ENCODE measurements around the gene STAU1.

Gene STAU1

DNA sequence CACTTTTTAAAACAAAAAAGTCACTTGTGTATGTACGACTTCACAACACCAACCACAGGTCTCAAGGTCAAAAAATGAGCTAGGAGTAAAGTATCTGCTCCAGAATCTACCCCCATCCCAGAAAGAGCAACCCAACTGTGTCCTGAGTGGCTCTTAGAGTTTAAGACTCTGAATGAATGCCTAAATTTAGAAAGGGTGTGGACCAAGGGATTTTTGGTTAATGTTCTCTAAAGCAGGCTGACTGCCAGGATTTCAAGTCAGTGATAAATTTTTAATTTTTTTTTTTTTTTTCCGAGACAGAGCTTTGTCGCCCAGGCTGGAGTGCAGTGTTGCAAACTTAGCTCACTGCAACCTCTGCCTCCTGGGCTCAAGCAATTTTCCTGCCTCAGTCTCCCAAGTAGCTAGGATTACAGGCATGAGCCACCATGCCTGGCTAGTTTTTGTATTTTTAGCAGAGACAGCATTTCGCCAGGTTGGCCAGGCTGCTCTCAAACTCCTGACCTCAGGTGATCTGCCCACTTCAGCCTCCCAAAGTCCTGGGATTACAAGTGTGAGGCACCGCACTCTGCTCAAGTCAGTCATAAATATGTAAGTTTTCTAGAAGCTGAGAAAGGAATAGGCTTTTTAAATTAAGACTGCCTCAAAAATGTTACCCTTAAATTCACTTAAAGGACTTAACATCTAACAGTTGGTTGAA lies 20.2 kb downstream of the STAU1 start:
- no peak for TF ChIP-seq POLR2A (IDR thresholded peaks at IDR 0.05; ENCODE audit: low read length)
- TF ChIP-seq GATA1 (IDR thresholded peaks at IDR 0.05; ENCODE audit: low read depth, low read length) = no peak
- DNase-seq = no peak

- no peak for TF ChIP-seq GATA1 (IDR thresholded peaks at IDR 0.05; ENCODE audit: low read depth, low read length)
- TF ChIP-seq POLR2A (IDR thresholded peaks at IDR 0.05; ENCODE audit: low read length) = no peak
- no peak for DNase-seq
Measured at GRCh38 chr20:49166534-49167449, 21.3 kb downstream of the STAU1 start.

DNA sequence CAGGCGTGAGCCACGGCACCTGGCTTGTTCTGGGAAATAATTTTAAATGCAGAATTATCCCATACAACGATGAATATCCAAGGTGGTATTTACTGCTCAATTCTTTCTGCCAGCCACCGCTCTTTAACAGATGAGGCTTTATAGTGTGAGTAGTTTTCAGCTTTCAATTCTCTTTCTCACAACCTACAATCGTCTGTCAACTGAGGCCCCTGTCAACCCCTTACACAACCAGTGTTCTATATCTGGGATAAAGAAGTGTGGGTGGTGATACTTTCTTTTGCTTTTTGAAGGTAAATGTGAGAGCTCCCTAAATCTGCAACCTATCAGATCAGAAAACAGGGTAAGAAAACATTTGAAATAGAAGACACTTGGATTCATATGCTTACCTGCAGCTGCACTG lies 22.5 kb downstream of the STAU1 start:
- TF ChIP-seq GATA1 (IDR thresholded peaks at IDR 0.05; ENCODE audit: low read depth, low read length) (no peak), POLR2A (IDR thresholded peaks at IDR 0.05; ENCODE audit: low read length) (no peak)
- DNase-seq = no peak

GRCh38 chr20:49163696-49164095 lies 24.4 kb downstream of the STAU1 start:
- TF ChIP-seq GATA1 (IDR thresholded peaks at IDR 0.05; ENCODE audit: low read depth, low read length) (no peak), POLR2A (IDR thresholded peaks at IDR 0.05; ENCODE audit: low read length) (no peak)
- DNase-seq = no peak

GRCh38 chr20:49161428-49162152 lies 26.5 kb downstream of the STAU1 start:
- TF ChIP-seq GATA1 (IDR thresholded peaks at IDR 0.05; ENCODE audit: low read depth, low read length) (no peak), POLR2A (IDR thresholded peaks at IDR 0.05; ENCODE audit: low read length) (no peak)
- DNase-seq = peak in 1 of 2 experiments; percentile 26

DNA sequence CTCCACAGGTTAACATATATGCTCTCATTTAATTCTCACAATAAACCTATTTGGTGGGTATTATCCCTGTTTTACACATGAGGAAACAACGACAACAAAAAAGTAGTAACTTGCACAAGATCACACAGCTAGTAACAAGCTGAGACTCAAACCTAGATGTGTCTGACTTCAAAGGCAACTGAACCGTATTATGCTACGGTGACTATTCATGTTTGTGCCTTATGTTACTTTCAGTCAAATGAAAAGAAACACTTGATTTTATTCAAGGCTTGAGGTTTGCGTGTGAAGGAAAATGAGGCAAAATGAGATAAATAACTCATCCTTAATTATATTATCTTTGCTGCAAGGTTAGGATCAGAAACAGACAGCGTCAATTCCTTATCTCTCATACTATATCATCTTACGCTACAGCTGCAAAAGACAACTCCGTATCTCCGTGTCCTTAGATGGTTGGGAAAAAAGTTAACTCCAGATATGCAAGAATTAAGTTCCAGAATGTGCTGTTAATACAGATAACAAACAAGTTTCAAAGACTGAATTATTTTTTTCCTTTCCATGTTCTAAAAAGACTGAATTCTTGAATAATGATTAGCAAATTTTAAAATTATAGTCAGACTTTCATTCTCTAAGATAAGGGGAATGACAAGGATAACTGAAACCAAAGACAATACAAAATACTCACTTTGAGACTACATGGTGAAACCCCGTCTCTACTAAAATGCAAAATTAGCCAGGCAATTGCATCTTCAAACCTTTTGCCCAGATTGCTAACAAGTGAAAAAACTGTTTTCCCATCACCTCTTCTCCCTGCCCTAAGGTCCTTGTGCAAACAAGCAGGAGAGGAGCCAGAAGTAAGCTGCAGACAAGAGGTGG lies 27.8 kb downstream of the STAU1 start:
- TF ChIP-seq GATA1 (IDR thresholded peaks at IDR 0.05; ENCODE audit: low read depth, low read length) (no peak), POLR2A (IDR thresholded peaks at IDR 0.05; ENCODE audit: low read length) (no peak)
- DNase-seq = peak; percentile 42 to 85

- DNase-seq = no peak
- no peak for TF ChIP-seq POLR2A (IDR thresholded peaks at IDR 0.05; ENCODE audit: low read length)
- no peak for TF ChIP-seq GATA1 (IDR thresholded peaks at IDR 0.05; ENCODE audit: low read depth, low read length)
Measured at GRCh38 chr20:49157146-49157545, 31.0 kb downstream of the STAU1 start.

DNA sequence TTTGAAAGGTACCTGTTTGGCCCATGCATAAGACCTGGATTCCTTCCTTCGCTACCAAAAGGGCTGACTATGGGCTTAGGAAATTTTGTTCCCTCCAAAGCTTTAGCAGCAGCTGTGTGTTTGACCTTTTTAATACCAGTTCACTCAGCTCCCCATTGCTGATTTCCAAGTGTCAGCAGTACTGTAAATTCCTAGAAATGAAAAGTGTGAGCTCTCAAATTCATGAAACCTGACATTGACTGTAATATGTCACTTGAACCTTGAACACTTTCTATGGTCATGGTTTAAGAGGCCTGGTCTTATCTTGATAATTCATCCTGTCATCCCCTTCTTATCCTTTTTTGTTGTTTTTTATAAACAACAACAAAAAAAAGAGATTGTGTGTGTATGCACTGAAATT lies 31.7 kb downstream of the STAU1 start:
- no peak for DNase-seq
- no peak for TF ChIP-seq GATA1 (IDR thresholded peaks at IDR 0.05; ENCODE audit: low read depth, low read length)
- TF ChIP-seq POLR2A (IDR thresholded peaks at IDR 0.05; ENCODE audit: low read length) = no peak

DNA sequence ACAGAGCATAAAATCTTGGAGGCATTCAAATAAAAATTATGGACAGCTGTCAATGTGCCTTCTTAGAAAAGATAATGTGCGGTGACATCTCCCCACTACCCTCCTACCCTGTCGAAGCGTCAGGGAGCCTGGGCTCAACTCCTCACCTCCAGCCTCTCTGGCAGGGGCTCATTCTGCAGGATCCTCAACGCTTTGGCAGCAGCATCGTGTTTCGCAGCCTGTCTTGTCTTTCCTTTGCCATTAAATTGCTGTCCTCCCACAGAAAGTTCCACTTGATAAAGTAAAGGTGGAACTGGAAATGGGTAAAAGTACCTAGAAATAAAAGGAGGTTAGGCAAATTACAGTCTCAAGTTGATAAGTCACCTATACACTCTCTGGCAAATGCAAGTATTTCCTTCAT lies 36.7 kb downstream of the STAU1 start:
- no peak for DNase-seq
- TF ChIP-seq GATA1 (IDR thresholded peaks at IDR 0.05; ENCODE audit: low read depth, low read length) (no peak), POLR2A (IDR thresholded peaks at IDR 0.05; ENCODE audit: low read length) (no peak)

DNA sequence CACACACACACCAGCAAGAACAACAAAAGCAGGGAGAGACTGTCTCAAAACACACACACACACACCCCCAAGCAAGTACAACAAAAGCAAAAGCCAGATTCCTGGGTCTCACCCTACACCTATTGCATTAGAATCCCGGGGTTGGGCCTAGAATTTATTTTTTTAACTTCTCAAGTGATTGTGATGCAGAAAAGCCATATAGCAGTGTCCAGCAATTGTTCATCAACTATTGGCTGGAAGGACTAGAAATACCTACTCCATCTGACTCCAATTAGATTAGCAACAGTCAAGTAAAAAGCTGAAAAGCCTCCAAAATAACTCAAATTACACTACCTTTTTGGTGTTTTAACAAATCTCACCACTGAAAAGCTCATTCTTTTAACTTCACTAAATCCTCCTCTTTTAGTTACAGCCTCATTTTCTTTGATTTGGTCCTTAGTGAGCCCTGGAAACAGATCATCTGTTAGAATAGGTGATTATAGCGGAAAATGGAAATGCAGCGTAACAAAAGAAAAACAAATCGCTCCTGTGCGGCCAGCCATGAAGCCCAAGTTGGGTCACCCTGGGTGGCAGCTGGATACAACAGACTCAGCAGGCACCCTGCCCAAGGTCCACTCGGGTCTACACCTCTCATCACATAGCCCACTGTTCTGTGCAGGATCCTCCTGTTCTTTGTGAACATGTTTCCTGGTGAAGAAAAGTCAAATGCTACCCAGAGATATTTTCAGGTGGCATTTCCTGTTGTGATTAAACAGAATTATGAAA lies 38.7 kb downstream of the STAU1 start:
- no peak for DNase-seq
- TF ChIP-seq POLR2A (IDR thresholded peaks at IDR 0.05; ENCODE audit: low read length) = no peak

DNA sequence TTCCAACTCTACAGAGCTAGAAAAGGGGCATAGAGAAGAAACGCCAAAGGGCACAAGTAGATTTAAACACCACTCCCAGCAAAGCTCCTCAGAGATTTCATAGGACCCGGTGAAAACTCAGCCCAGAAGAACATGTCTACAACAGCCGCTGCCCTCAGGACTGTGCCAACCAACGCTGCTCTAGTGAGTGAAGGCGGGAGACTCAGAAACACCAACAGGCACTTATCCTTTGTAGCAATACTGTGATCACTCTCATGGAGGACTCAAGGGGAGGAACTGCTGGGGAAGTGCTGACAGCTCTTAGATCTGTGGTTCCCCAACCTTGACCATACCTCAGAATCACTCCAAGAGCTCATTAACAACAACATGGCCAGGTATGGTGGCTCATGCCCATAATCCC lies 39.5 kb downstream of the STAU1 start:
- TF ChIP-seq GATA1 (IDR thresholded peaks at IDR 0.05; ENCODE audit: low read depth, low read length) = no peak
- TF ChIP-seq POLR2A (IDR thresholded peaks at IDR 0.05; ENCODE audit: low read length) = no peak
- DNase-seq = no peak

- no peak for TF ChIP-seq POLR2A (IDR thresholded peaks at IDR 0.05; ENCODE audit: low read length)
- TF ChIP-seq GATA1 (IDR thresholded peaks at IDR 0.05; ENCODE audit: low read depth, low read length) = no peak
- no peak for DNase-seq
Measured at GRCh38 chr20:49147296-49147695, 40.8 kb downstream of the STAU1 start.

Measured in erythroblast (primary cell).